Effector memory CD4-positive, alpha-beta T cell (primary cell): ENCODE data around the gene NRIP1.

Experiments
- DNase-seq, 3 donors: peaks; one replicate each; pipeline ENCODE4 v3.0.0-alpha.2; 2020
- H3K27ac ChIP-seq: 2 replicates; pipeline ENCODE4 v1.7.0; 2013; ENCODE audit warnings: mild to moderate bottlenecking, low read length, moderate library complexity; ENCODE audit not compliant: insufficient read depth, poor library complexity, severe bottlenecking
- H3K27me3 ChIP-seq: replicated peaks from 2 replicates; pipeline ENCODE4 v1.7.0; 2013; ENCODE audit warnings: mild to moderate bottlenecking, low read length; ENCODE audit not compliant: insufficient read depth, control insufficient read depth, poor library complexity, severe bottlenecking
- H3K36me3 ChIP-seq: 2 replicates; pipeline ENCODE4 v1.7.0; 2013; ENCODE audit warnings: mild to moderate bottlenecking, low read length, moderate library complexity; ENCODE audit not compliant: control insufficient read depth, insufficient read depth
- H3K4me1 ChIP-seq: 2 replicates; pipeline ENCODE4 v1.7.0; 2013; ENCODE audit warnings: low read length, mild to moderate bottlenecking; ENCODE audit not compliant: control insufficient read depth, insufficient read depth, poor library complexity, severe bottlenecking
- H3K4me3 ChIP-seq: 2 replicates; pipeline ENCODE4 v1.7.0; 2013; ENCODE audit warnings: low read length, low read depth, mild to moderate bottlenecking; ENCODE audit not compliant: insufficient read depth, poor library complexity, severe bottlenecking
- H3K9me3 ChIP-seq: 2 replicates; pipeline ENCODE4 v1.7.0; 2013; ENCODE audit warnings: mild to moderate bottlenecking, low read length, moderate library complexity; ENCODE audit not compliant: control insufficient read depth

The NRIP1 gene

GRCh38 chr21:14962217-14962616 is 102.6 kb downstream of the NRIP1 start:
- Histone ChIP-seq H3K36me3 (peaks cover 3% of the 10 kb centered on the region), H3K4me1 (no peaks in the 10 kb centered on the region), H3K4me3 (no peak overlapping the region), H3K27ac (no peak overlapping the region), H3K9me3 (no peaks in the 10 kb centered on the region), H3K27me3 (no peaks in the 10 kb centered on the region)
- no peak for DNase-seq

DNA sequence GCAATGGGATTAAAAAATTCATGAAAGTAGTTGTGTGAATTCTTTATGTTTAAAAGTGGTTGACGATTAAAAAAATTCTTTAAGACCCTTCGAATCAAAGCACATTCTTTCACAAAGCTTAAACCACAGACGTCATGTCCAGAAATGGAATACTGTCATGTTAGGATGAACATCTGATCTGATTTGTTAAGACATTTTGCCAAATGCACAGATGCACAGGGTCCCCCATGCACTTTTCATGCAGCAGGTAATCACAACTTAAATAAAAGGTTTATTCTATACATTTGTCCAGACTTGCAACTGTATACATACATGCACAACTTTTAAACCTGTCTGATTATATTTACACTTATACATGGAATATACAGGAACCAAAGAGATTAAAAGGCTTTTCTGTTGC is 103.3 kb downstream of the NRIP1 start:
- no peak for DNase-seq
- Histone ChIP-seq H3K36me3 (no peaks in the 10 kb centered on the region), H3K4me1 (no peaks in the 10 kb centered on the region), H3K4me3 (no peak overlapping the region), H3K9me3 (no peaks in the 10 kb centered on the region), H3K27me3 (no peaks in the 10 kb centered on the region), H3K27ac (no peak overlapping the region)

DNA sequence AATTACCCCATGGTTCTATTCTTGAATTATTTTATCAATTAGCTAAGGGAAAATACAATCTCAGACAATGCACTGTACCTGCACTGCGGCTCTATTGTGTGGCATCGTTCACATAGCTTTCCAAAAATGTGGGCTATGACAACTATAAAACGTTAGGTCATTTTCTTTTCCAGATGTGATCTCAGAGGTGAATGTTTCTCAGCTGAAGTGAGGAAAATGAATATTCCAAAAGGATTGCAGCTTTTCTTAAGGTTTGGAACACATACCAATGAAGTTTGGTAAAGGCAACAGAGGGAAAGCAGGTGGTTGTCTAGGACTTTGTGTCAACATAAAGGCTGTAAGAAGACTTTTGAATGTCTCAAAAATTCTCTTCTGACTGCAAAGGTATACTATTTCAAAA is 105.5 kb downstream of the NRIP1 start:
- Histone ChIP-seq H3K9me3 (no peaks in the 10 kb centered on the region), H3K4me3 (no peak overlapping the region), H3K27ac (no peak overlapping the region)

GRCh38 chr21:14957836-14958235 is 107.0 kb downstream of the NRIP1 start:
- Histone ChIP-seq H3K4me1 (no peaks in the 10 kb centered on the region), H3K27me3 (no peaks in the 10 kb centered on the region), H3K4me3 (no peak overlapping the region), H3K27ac (no peak overlapping the region), H3K36me3 (no peaks in the 10 kb centered on the region), H3K9me3 (no peaks in the 10 kb centered on the region)
- DNase-seq: no peak

More for the DNA sequence above, 105.5 kb downstream of the NRIP1 start:
- Histone ChIP-seq H3K36me3 (no peaks in the 10 kb centered on the region), H3K4me1 (no peaks in the 10 kb centered on the region), H3K27me3 (no peaks in the 10 kb centered on the region)
- no peak for DNase-seq

GRCh38 chr21:14956807-14957206 is 108.0 kb downstream of the NRIP1 start:
- Histone ChIP-seq H3K36me3 (no peaks in the 10 kb centered on the region), H3K27ac (no peak overlapping the region), H3K27me3 (no peaks in the 10 kb centered on the region), H3K4me3 (no peak overlapping the region), H3K4me1 (no peaks in the 10 kb centered on the region), H3K9me3 (no peaks in the 10 kb centered on the region)
- no peak for DNase-seq

DNA sequence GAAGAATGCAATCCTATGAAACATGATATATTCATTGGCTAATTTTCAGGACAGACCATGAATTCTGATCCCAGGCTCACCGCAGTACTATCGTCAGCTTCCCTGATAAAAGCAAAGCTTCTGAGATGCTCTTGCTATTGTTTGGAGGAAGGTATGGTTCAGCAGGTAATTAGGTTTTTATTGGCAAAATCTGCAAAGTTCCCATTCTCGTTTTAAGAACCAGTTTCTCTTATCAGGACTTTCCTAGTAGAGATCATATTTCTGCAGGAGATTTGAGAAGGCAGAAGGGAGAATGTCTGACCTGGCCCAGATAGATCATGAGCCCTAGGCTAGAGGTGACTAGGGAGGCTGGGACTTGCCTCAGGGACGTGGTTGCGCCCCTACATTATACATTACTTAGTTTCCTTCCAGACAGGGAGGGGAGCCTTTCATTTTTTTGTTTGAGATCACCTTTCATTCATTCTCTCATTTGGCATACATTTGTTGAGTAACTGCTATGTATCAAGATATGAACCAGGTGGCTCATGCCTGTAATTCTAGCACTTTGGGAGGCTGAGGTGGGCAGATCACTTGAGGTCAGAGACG is 108.8 kb downstream of the NRIP1 start:
- DNase-seq: no peak
- Histone ChIP-seq H3K27ac (no peak overlapping the region), H3K4me3 (no peak overlapping the region)

DNA sequence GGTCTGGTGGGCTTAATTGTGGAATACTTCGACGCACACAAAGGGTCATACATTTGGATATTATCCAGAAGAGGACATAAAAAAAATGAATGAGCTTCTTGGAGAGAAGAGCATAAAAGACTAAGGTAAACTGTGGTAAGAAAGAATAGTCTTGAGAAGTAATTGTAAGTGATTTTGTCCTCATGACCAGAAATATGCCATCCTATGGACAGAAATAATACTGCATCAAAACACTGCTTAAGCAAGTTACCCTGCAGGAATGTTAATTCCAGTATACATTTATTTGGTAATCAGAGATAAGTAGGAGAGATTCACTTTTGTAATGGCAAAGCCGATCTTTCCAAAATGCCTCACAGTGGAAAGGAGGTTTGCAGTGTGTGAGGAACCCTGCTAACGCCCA is 111.9 kb downstream of the NRIP1 start:
- Histone ChIP-seq H3K4me1 (no peaks in the 10 kb centered on the region), H3K4me3 (no peak overlapping the region), H3K36me3 (no peaks in the 10 kb centered on the region), H3K27ac (no peak overlapping the region), H3K27me3 (no peaks in the 10 kb centered on the region), H3K9me3 (no peaks in the 10 kb centered on the region)
- DNase-seq: no peak

More for the DNA sequence above, 108.8 kb downstream of the NRIP1 start:
- H3K27me3 ChIP-seq: no peaks in the 10 kb centered on the region
- H3K9me3 ChIP-seq: no peaks in the 10 kb centered on the region
- H3K4me1 ChIP-seq: no peaks in the 10 kb centered on the region
- H3K36me3 ChIP-seq: no peaks in the 10 kb centered on the region

- no peak for DNase-seq
- H3K27me3 ChIP-seq: no peaks in the 10 kb centered on the region
- no peaks in the 10 kb centered on the region for H3K4me1 ChIP-seq
- no peaks in the 10 kb centered on the region for H3K36me3 ChIP-seq
- H3K27ac ChIP-seq: no peak overlapping the region
- H3K9me3 ChIP-seq: no peaks in the 10 kb centered on the region
- H3K4me3 ChIP-seq: no peak overlapping the region
Measured at GRCh38 chr21:14949603-14950002, 115.2 kb downstream of the NRIP1 start.

DNA sequence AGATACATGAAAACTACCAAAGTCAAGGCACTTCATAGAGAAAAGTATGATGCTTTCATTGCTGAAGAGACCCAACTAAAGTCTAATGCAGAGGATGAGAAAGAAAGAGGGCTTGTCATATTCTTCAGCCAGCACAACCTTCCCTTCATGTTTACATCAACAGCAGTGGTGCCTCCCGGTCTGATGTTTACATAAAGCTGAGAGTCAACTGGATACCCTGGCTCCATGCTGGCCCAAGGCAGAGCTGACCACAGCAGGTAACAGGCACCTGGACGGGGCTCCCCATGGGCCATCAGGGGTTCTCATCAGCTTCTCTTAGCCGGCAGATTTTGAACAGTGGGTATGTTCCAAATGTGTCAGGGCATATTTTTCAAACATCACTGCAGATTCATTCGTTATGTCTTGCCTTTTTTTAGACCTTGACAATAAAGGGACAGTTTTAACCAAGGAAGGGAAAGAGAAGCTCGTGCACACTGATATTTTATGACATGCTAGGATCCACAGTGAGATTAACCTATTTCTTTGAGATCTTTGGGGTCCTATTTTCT is 117.1 kb downstream of the NRIP1 start:
- Histone ChIP-seq H3K36me3 (no peaks in the 10 kb centered on the region), H3K4me3 (no peak overlapping the region), H3K27ac (no peak overlapping the region), H3K9me3 (no peaks in the 10 kb centered on the region), H3K4me1 (no peaks in the 10 kb centered on the region), H3K27me3 (no peaks in the 10 kb centered on the region)
- no peak for DNase-seq

DNA sequence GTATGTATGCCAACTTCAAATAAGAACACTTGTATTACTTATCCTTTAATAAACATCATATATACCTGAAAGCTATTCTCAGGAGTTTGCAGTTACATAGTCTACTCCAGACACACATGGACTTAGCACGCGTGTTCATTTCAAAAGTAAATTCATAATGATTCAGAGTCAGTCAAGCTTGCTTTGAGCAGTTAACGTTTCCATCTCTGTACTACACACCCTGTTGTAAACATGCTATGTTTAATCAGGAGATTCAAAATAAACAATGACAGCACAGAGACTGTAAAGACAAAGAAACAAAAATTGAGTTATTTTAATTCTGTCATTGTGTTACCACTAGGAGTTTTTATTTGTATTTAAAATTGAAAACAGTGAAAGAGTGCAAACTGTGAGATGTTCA is 119.6 kb downstream of the NRIP1 start:
- Histone ChIP-seq H3K4me3 (no peak overlapping the region), H3K9me3 (no peaks in the 10 kb centered on the region), H3K27me3 (no peaks in the 10 kb centered on the region), H3K36me3 (no peaks in the 10 kb centered on the region), H3K27ac (no peak overlapping the region), H3K4me1 (no peaks in the 10 kb centered on the region)
- DNase-seq: no peak
